ENCODE results near the gene FTO. TPM values are rescaled to one million over a fixed set of nuclear protein-coding genes. Genes with fewer than 3 reads are reported as not detected.

Gene FTO
- total and polyA plus RNA-seq, 2 of the 8 experiments (the other 6 are each of a cell fraction or from before 2014, with no cell fraction given) = 34.5 to 59.8 TPM

DNA sequence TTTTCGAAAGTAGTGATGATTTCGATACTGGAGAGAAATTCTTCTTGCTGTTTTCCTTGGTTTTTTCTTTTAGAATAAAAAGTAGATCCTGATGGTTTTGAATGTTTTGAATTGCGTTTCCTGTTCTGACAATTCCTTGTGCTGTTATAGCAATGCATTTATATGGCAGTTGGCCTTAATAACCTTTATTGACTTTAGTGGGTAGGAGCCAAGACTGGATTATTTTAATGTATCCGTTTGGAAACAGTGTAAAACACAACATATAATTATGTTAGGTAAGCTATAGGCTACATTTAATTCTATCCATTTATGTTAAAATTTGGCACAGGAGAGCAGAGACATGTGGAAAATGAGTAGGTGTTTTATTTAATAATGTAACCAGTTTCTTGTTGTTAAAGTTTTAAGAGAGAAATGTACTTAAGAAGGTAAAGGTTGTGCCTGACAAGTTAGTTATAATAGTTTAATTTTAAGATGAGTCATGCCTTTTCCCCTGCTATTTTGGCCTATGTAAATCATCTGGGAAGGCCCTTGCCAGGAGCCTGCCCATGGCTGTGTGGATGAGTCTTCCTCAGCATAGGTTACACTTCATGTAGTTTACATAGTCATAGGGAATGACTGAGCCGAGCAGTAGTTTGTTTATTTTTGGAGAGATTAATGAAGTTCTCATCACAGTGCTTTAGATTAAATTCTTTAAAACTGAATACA lies 189.9 kb downstream of the FTO start:
- no peak overlapping the region for H4K91ac ChIP-seq (replicated peaks; ENCODE audit: insufficient read length, low read length)
- H3K18ac ChIP-seq (ENCODE audit: extremely low read depth, low read length) = no peak overlapping the region
- H2BK5ac ChIP-seq (ENCODE audit: low read depth, low read length) = no peak overlapping the region
- H3K4me1 ChIP-seq (replicated peaks in 1 of 4; ENCODE audit: control insufficient read depth in 3 of 4, insufficient read depth in 4 of 4, low read length in 3 of 4) = no peaks in the 10 kb centered on the region; a peak in 1 of 7 replicates
- TF ChIP-seq NRF1 (IDR thresholded peaks at IDR 0.05; ENCODE audit: low read depth, low read length) = no peak
- TF ChIP-seq POLR2AphosphoS5 (IDR thresholded peaks at IDR 0.05; ENCODE audit: low read depth, low read length) = no peak
- no peak for TF ChIP-seq JUN (IDR thresholded peaks at IDR 0.05; ENCODE audit: low read depth, low read length)
- TF ChIP-seq TAF7 (optimal IDR thresholded peaks at IDR 0.05; ENCODE audit: borderline replicate concordance, low read depth, low read length) = no peak
- no peak for TF ChIP-seq POLR2A (IDR thresholded peaks at IDR 0.05; ENCODE audit: control extremely low read depth in 1 of 2, low read depth in 2 of 2, low read length in 2 of 2)
- TF ChIP-seq SAP30 (IDR thresholded peaks at IDR 0.05; ENCODE audit: insufficient read depth, insufficient replicate concordance, low read length) = no peak
- no peak for TF ChIP-seq SP4 (IDR thresholded peaks at IDR 0.05; ENCODE audit: low read length)
- no peak for TF ChIP-seq CEBPB (IDR thresholded peaks at IDR 0.05; ENCODE audit: low read depth, low read length)
- TF ChIP-seq CREB1 (IDR thresholded peaks at IDR 0.05) = no peak
- TF ChIP-seq RBBP5 (IDR thresholded peaks at IDR 0.05; ENCODE audit: borderline replicate concordance, low read depth, low read length) = no peak
- no peak for TF ChIP-seq CHD2 (IDR thresholded peaks at IDR 0.05; ENCODE audit: low read length)
- TF ChIP-seq SIN3A (conservative IDR thresholded peaks at IDR 0.05 in 1 of 2, IDR thresholded peaks at IDR 0.05 in 1 of 2; ENCODE audit: low read depth in 1 of 2, low read length in 2 of 2) = no peak
- no peak overlapping the region for H2BK120ac ChIP-seq (replicated peaks; ENCODE audit: low read depth, low read length)
- no peak overlapping the region for H3K4ac ChIP-seq (replicated peaks; ENCODE audit: insufficient read length, low read depth, low read length)
- H3K79me1 ChIP-seq (ENCODE audit: low read depth, low read length) = no peaks in the 10 kb centered on the region
- H3K23ac ChIP-seq (ENCODE audit: insufficient read length) = no peak overlapping the region
- H4K8ac ChIP-seq (ENCODE audit: extremely low read depth, insufficient read depth, low read length) = no peak overlapping the region
- no peak overlapping the region for H3K4me2 ChIP-seq (ENCODE audit: insufficient read depth in 1 of 2, low read depth in 2 of 2, low read length in 2 of 2)
- no peak overlapping the region for H2BK15ac ChIP-seq (ENCODE audit: low read length)
- POLR2A ChIA-PET (ENCODE audit: partially characterized antibody) = no interaction called here
- WGBS, 2 experiments (ENCODE audit: extremely low coverage in 1 of 2, insufficient coverage in 1 of 2, insufficient read length in 1 of 2, insufficient replicate concordance in 2 of 2, low coverage in 1 of 2, low lambda C conversion rate in 2 of 2, missing lambda C conversion rate in 1 of 2) = 83% methylated on average over 5 of the region's 5 CpGs; no CpG with 5 or more reads in 1 of the 2 experiments
- H2AK5ac ChIP-seq (ENCODE audit: low read depth, low read length) = no peak overlapping the region
- CTCF ChIA-PET (ENCODE audit: partially characterized antibody) = interaction anchor here (1.1 to 1.8 kb wide), 3 partner anchors 16 to 151 kb away, joined by 3 to 5 read pairs (median 3); no protein-coding TSS in a partner anchor
- no peak overlapping the region for H3K9ac ChIP-seq (replicated peaks in 1 of 4; ENCODE audit: extremely low read depth in 1 of 4, low read depth in 3 of 4, low read length in 3 of 4)
- no peaks in the 10 kb centered on the region for H3K9me3 ChIP-seq (ENCODE audit: insufficient read depth in 2 of 2, low read depth in 1 of 2, low read length in 1 of 2)
- H3K56ac ChIP-seq (replicated peaks; ENCODE audit: insufficient read length, low read depth, low read length) = no peak overlapping the region
- no peaks in the 10 kb centered on the region for H4K20me1 ChIP-seq (replicated peaks in 1 of 2; ENCODE audit: control insufficient read depth in 1 of 2, insufficient read depth in 2 of 2, low read length in 2 of 2)
- no peak overlapping the region for H2AFZ ChIP-seq (ENCODE audit: low read length)
- DNase-seq (ENCODE audit: low read depth in 1 of 2, low spot score in 2 of 2) = no peak
- H3K27ac ChIP-seq (ENCODE audit: low read depth, low read length) = no peak overlapping the region
- no peak overlapping the region for H2BK20ac ChIP-seq (ENCODE audit: low read length)
- no peak overlapping the region for H2BK12ac ChIP-seq (ENCODE audit: low read depth, low read length)
- H3K27me3 ChIP-seq (replicated peaks in 1 of 4; ENCODE audit: control insufficient read depth in 3 of 4, extremely low read depth in 1 of 4, insufficient read depth in 3 of 4, low read length in 3 of 4) = no peaks in the 10 kb centered on the region
- no peak for FAIRE-seq
- no peak overlapping the region for H3K14ac ChIP-seq (ENCODE audit: insufficient read length)
- H4K5ac ChIP-seq (ENCODE audit: insufficient read length, low read depth, low read length) = no peak overlapping the region
- no peak overlapping the region for H3K4me3 ChIP-seq (ENCODE audit: extremely low read depth in 1 of 4, insufficient read depth in 2 of 4, low read depth in 3 of 4, low read length in 4 of 4)
- no peaks in the 10 kb centered on the region; the same call in 1 of the 2 replicates for H3K23me2 ChIP-seq (ENCODE audit: low read depth, low read length)
- H3K36me3 ChIP-seq (ENCODE audit: control insufficient read depth in 2 of 4, insufficient read depth in 4 of 4, low read length in 3 of 4) = no peaks in the 10 kb centered on the region
- no peaks in the 10 kb centered on the region for H3K79me2 ChIP-seq (ENCODE audit: control insufficient read depth in 1 of 2, insufficient read depth in 2 of 2, low read length in 2 of 2)

All from H1 (cell line).